ENCODE measurements around the gene TMEM158.

Gene TMEM158

GRCh38 chr3:45204136-45204535, 22.0 kb downstream of the TMEM158 start:
- DNase-seq (ENCODE audit: low read depth in 2 of 2): no peak

GRCh38 chr3:45199837-45200648, 26.0 kb downstream of the TMEM158 start:
- no peak for DNase-seq (ENCODE audit: low read depth in 2 of 2)

GRCh38 chr3:45198264-45199260, 27.5 kb downstream of the TMEM158 start:
- no peak for DNase-seq (ENCODE audit: low read depth in 2 of 2)

DNA sequence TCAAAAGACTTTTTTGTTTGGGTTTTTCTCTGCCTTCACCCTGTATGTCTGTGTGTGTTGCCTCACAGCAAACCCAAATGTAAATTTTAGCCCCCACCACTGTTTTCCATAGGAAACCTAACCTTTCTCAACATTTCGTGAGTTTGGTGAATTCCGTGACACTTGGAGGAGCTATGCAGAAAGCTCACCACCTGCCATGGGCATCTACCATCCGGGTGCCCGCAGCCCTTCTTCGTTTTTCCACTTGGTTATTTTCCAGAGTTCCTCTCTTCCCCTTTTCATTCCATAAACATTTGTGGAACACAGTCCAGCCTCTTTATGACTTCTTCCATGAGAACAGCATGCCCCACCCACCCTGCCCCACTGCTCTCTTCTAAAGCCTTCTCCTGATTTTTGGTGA, 31.3 kb downstream of the TMEM158 start:
- DNase-seq (ENCODE audit: low read depth in 2 of 2): no peak

DNA sequence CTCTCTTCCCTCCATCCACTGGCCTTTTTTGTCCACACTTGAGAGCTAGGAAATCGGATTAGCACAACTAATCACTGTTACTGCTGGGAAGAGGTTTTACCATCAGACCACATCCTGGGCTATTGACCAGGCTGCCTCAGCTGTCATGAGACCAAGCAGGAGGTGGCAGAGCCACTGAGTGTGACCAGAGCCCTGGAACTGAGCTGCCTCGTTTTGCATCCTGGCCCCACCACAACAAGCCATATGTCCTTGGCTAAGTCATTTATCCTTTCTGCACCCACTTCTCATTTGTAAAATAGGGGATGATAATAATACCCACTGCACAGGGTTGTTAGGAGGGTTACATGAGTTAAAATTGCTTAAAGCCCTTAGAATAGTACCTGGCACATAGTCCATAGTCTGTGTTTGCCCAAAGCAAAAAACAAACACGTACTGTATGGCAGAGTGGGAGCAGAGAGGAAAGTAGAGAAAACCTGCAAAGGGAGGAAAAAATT, 34.1 kb downstream of the TMEM158 start:
- no peak for DNase-seq (ENCODE audit: low read depth in 2 of 2)

- DNase-seq (ENCODE audit: low read depth in 2 of 2): no peak
Measured at GRCh38 chr3:45191424-45191823, 34.7 kb downstream of the TMEM158 start.

DNA sequence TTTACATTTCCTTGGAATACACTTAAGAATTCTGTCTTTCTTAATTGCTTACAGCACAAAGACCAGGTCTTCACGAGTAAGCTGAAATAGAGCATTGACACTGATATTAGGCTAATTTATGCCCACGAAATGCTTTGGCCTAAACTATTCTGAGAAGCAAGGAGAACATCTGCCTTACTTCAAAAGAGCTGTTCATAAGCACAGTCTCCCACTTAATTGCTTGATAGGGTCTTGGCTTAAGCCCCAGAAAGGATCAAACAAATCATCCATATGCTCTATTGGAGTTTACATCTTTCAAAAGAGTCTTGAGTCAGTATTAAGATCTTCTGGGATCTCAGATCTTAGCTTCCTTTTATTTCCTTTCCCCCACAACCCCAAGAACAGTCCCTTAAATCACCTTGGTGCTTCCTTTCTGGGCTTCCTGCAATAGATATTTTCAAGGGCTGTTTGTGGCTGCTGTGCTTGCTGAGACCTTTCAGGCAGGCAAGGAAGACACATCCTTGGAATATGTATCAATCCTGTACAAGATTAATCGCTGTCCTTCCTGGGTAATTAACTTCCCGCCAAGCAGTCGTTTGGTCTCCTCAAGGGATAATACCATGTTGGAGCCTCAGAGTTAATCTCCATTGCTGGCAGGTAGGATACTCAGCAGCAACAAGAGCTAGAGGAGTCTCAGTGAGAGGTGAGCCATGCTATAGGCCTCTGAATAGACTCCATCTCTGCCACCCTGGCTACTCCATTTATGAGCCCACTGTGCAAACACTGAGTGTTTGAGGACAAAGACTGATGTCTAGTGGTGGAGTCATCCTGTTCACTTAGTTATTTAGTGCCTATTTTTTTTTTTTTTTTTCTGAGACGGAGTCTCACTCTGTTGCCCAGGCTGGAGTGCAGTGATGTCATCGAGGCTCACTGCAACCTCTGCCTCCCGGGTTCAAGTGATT, 37.1 kb downstream of the TMEM158 start:
- no peak for DNase-seq (ENCODE audit: low read depth in 2 of 2)

DNA sequence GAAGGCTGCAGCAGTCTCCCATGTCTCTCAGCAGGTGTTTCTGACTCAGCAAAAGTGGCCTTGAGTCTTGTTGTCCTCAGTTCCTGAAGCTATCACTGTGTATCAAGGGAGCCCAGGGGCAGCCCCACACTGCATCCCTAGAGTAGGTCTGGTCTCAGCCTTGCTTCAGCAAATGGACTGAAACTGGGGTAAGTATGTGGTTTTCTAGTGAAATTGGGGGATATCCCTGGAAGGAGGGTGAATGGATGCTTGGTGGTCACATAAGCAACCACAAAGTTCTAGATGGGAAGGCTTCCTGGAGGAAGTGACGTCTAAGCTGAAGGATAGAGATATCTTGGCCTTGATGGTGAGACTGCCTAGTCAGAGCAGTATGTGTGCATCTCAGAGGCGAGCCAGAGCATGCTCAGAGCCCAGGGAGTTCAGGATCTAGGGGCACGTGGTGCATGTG, 38.4 kb downstream of the TMEM158 start:
- DNase-seq (ENCODE audit: low read depth in 2 of 2): no peak

- DNase-seq (ENCODE audit: low read depth in 2 of 2): no peak
Measured at GRCh38 chr3:45186871-45187270, 39.2 kb downstream of the TMEM158 start.

GRCh38 chr3:45185461-45185860, 40.6 kb downstream of the TMEM158 start:
- DNase-seq (ENCODE audit: low read depth in 2 of 2): no peak

DNA sequence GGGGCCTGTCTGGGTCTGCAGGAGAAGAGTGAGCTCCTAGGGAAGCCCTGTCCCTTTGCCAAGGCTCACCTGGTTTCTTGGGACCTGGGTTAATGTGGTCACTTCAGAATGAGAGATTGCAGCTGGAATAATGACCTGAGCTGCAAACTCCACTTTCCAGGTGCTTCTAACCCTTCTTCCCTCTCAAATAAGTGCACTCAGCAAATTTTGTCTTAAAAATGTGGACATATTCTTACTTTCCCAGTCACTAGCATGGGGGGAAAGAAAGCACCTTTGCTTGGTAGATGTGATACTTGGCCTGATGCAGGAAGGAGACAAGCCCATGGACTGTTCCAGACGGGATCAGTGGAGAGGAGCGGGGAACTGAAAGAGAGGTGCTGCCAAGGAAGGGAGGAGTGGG, 41.0 kb downstream of the TMEM158 start:
- no peak for DNase-seq (ENCODE audit: low read depth in 2 of 2)

DNA sequence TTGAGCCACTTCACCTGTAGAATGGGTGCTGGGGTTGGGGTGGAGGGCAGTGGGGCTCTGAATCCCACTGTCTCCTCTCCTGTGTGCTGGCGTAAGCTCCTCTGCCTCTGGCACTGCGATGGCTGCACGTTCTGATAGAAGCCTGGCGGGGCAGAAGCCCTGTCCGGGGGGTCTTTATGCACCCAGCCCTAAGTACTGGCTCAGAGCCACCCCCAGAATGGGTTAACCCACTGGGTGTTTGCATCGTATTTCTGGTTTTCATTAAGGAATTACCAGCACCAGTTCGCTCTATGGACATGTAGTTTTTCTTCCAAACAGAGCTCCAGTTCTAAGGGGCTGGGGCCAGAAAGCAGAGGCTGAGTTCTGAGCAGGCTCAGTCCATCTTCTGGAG, 42.2 kb downstream of the TMEM158 start:
- no peak for DNase-seq (ENCODE audit: low read depth in 2 of 2)

- DNase-seq (ENCODE audit: low read depth in 2 of 2): no peak
Measured at GRCh38 chr3:45182915-45183871, 42.9 kb downstream of the TMEM158 start.

DNA sequence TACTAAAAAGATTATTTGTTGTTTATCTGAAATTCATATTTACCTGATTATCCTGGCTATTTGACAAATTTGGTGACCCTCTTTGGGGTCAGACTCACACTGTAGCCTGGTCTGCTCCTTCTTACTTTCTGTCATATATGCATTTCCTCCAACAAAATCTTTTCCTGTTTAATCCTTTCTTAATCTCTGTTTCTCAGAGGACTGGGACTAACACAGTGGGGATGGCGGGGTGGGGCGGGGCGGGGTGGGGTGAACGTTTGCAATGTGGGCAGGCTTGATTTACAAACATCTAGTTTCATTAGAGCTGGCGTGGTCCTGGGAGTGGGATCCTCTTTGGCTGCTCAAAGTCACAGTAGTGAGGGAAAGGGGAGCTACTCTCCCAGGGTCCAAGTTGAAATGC, 44.6 kb downstream of the TMEM158 start:
- DNase-seq (ENCODE audit: low read depth in 2 of 2): no peak

- DNase-seq (ENCODE audit: low read depth in 2 of 2): no peak
Measured at GRCh38 chr3:45180899-45181298, 45.2 kb downstream of the TMEM158 start.

- DNase-seq (ENCODE audit: low read depth in 2 of 2): no peak
Measured at GRCh38 chr3:45180051-45180450, 46.0 kb downstream of the TMEM158 start.

DNA sequence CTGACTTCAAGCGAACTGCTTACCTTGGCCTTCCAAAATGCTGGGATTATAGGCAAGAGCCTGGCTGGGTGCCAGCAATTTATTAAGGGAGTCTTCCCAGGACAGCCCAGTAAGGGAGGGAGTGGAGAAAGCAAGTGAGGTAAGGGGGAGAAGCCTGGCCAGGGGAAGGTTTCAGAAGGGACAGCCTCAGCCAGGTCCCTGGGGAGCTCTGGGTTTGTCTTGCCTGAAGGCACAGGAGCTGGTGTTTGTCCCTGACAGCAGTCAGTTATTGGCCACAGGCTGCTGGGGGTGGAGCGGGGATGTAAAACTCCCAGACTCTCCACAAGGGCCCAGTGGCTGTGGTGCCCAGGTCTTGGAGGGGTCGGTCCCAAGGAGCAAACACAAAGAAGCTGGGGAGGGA, 46.9 kb downstream of the TMEM158 start:
- DNase-seq (ENCODE audit: low read depth in 2 of 2): no peak

DNA sequence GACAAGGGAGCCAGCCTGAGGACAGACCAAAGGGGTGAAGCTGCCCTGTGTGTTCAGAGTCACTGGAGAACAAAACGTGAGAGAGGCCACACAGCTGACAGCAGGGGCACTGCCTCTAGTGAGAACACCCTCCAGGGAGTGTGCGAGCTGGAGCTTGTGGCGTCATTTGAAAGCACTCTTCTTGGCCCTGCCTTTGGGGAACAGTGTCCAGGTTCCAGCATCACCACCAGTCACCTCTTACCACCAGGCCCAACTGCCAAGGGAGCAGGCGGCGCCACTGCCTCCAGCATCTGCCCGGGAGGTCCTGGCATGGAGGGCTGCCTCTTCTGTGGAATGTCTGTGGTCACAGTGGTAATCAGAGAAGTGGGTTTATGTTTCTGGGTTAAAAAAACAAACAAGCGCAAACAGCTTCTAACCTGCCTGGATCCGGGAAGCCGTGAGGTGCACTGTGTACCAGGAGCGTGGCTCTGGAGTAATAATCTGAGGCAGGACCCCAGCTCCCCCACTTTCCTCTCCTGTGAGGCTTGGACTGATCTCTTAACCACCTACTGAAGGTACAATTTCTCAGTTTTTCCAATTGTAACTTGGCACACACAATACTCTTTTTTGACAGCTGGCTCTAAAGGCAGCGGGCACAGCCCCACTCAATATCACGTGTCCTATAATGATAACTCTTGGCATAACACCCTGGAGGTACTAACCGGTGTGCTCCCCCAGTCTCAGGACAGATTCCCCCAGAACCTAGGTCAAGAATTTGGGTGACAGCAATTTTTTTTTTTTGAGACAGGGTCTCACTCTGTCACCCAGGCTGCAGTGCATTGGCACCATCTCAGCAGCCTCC, 47.7 kb downstream of the TMEM158 start:
- DNase-seq (ENCODE audit: low read depth in 2 of 2): no peak

DNA sequence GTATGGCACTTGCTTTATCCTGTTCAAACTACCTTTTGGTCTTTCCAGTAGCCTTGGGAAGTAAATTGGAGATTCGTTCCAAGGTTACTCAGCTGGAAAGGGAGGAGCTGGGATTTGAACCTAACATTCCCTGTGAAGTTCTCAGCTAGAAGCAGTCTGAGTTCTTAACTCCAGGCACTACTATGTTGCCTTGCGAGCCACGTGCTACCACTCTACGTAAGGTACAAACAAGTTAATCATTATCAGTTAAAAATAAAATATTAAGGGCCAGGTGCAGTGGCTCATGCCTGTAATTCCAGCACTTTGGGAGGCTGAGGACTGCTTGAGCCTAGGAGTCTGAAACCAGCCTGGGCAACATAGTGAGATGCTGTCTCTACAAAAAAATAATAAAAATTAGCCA, 49.2 kb downstream of the TMEM158 start:
- no peak for DNase-seq (ENCODE audit: low read depth in 2 of 2)
